ENCODE results near the gene TCEANC.

DNA sequence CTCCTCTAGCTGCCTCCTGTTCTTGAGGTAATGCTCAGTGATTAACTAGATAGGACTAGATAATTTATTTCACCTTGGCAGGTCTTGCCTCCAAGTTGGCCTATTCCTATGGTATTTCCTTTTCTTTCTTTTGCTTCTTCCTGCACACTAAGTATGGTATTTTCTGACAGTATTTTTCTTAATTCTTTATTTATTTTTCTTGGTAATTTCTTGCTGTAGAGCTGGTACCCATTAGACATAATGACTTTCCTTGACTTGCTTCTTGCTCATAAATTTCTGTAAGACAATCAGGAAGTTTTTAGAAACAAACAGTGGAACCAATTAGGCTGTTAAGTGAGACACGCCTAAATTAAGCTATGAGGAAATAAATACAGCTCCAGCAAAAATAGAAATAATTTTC, 45.5 kb downstream of the TCEANC start:
- TF ChIP-seq CTCF (IDR thresholded peaks at IDR 0.05) (no peak), POLR2A (IDR thresholded peaks at IDR 0.05) (no peak)
